Astrocyte (in vitro differentiated cells and primary cell): ENCODE measurements around the gene MYMK.

Source experiments
- CTCF ChIP-seq: IDR thresholded peaks from 2 replicates; pipeline ENCODE4 v1.5.1; 2011; ENCODE audit warnings: low read depth, mild to moderate bottlenecking, inconsistent platforms, low read length, moderate library complexity; ENCODE audit not compliant: insufficient read depth
- EZH2 ChIP-seq: IDR thresholded peaks from 2 replicates; pipeline ENCODE4 v1.6.1; 2012; ENCODE audit warnings: mild to moderate bottlenecking, low read length, inconsistent platforms; ENCODE audit not compliant: insufficient read depth

- TF ChIP-seq CTCF (no peak), EZH2 (no peak)
Observed at GRCh38 chr9:133518200-133518599, 6.6 kb downstream of the MYMK start.
